Measurements from ENCODE around the gene AKT2. TPM values are rescaled to one million over a fixed set of nuclear protein-coding genes. Genes with fewer than 3 reads are reported as not detected.
"Not testable (repeated sequence)": the region's sequence is repeated elsewhere in the genome, so short reads cannot be mapped to it uniquely, and the experiment has no call there.

The AKT2 gene
- total RNA-seq (2014; rRNA removed; shearing (Covaris generic)) = 223 and 251 TPM in 2 replicates

- no peak for DNase-seq (ENCODE audit: low spot score)
These were observed at the start of gene AKT2 for GRCh38 chr19:40284501-40285352. TSS of gene AKT2 (minus strand) at chr19:40285345. CDS start at chr19:40265267, 20,078 bp downstream.

- DNase-seq (ENCODE audit: low spot score) = not testable (repeated sequence)
These were observed 47.9 kb upstream of the AKT2 start for GRCh38 chr19:40333083-40333482.

GRCh38 chr19:40332669-40333068 is 47.5 kb upstream of the AKT2 start:
- no peak for DNase-seq (ENCODE audit: low spot score)

- no peak for DNase-seq (ENCODE audit: low spot score)
These were observed 45.9 kb upstream of the AKT2 start for GRCh38 chr19:40331052-40331451.

GRCh38 chr19:40326201-40326600 is 41.1 kb upstream of the AKT2 start:
- no peak for DNase-seq (ENCODE audit: low spot score)

- DNase-seq (ENCODE audit: low spot score) = no peak
These were observed 38.6 kb upstream of the AKT2 start for GRCh38 chr19:40323705-40324104.

GRCh38 chr19:40322951-40323615 is 37.9 kb upstream of the AKT2 start:
- DNase-seq (ENCODE audit: low spot score) = no peak

GRCh38 chr19:40322271-40322610 is 37.1 kb upstream of the AKT2 start:
- no peak for DNase-seq (ENCODE audit: low spot score)

GRCh38 chr19:40321566-40322270 is 36.6 kb upstream of the AKT2 start:
- DNase-seq (ENCODE audit: low spot score) = no peak

GRCh38 chr19:40321076-40321475 is 35.9 kb upstream of the AKT2 start:
- DNase-seq (ENCODE audit: low spot score) = no peak

GRCh38 chr19:40320558-40320935 is 35.4 kb upstream of the AKT2 start:
- DNase-seq (ENCODE audit: low spot score) = no peak

GRCh38 chr19:40317338-40317737 is 32.2 kb upstream of the AKT2 start:
- no peak for DNase-seq (ENCODE audit: low spot score)

GRCh38 chr19:40315812-40316470 is 30.8 kb upstream of the AKT2 start:
- no peak for DNase-seq (ENCODE audit: low spot score)

- DNase-seq (ENCODE audit: low spot score) = no peak
These were observed 29.5 kb upstream of the AKT2 start for GRCh38 chr19:40314656-40315055.

GRCh38 chr19:40313229-40313983 is 28.3 kb upstream of the AKT2 start:
- no peak for DNase-seq (ENCODE audit: low spot score)

- DNase-seq (ENCODE audit: low spot score) = no peak
These were observed 27.4 kb upstream of the AKT2 start for GRCh38 chr19:40312533-40312932.

GRCh38 chr19:40309666-40310065 is 24.5 kb upstream of the AKT2 start:
- no peak for DNase-seq (ENCODE audit: low spot score)

- DNase-seq (ENCODE audit: low spot score) = peak; percentile 94
These were observed 20.3 kb upstream of the AKT2 start for GRCh38 chr19:40305403-40305802.

GRCh38 chr19:40304306-40304705 is 19.2 kb upstream of the AKT2 start:
- DNase-seq (ENCODE audit: low spot score) = no peak

GRCh38 chr19:40303765-40304164 is 18.6 kb upstream of the AKT2 start:
- no peak for DNase-seq (ENCODE audit: low spot score)
